Keratinocyte (primary cell): ENCODE measurements around the gene HNRNPUL2. TPM values are rescaled to one million over a fixed set of nuclear protein-coding genes. Genes with fewer than 3 reads are reported as not detected.
A peak's percentile ranks its signal among the peaks of the same experiment; 100 is the strongest.

Source experiments
- DNase-seq: peaks from one replicate; pipeline ENCODE4 v3.0.0-alpha.2; 2011; ENCODE audit warnings: low read depth, missing footprints, low spot score
- FAIRE-seq: peaks from 2 replicates; lab custom pipeline; 2011; peaks lifted over from hg19 to GRCh38; lab: Jason Lieb, UNC
- H2AFZ ChIP-seq: 2 replicates; pipeline ENCODE4 v1.6.0; 2012; ENCODE audit warnings: low read length, control low read depth, inconsistent platforms; ENCODE audit not compliant: control insufficient read depth
- H3K27ac ChIP-seq: 2 replicates; pipeline ENCODE4 v1.5.1; 2011; ENCODE audit warnings: low read length; ENCODE audit not compliant: control insufficient read depth, insufficient read depth
- H3K27me3 ChIP-seq: 3 replicates; pipeline ENCODE4 v1.6.0; 2011; ENCODE audit warnings: low read length; ENCODE audit not compliant: control insufficient read depth, insufficient read depth; ENCODE audit errors: extremely low read depth
- H3K36me3 ChIP-seq, 2 experiments: 2 replicates in 1 of 2; 3 replicates in 1 of 2; pipeline ENCODE4 v1.5.1; 2011; ENCODE audit warnings: low read length in 2 of 2, mild to moderate bottlenecking in 1 of 2; ENCODE audit not compliant: control insufficient read depth in 2 of 2, insufficient read depth in 2 of 2; ENCODE audit errors: extremely low read depth in 1 of 2
- H3K4me1 ChIP-seq: 3 replicates; pipeline ENCODE4 v1.5.1; 2011; ENCODE audit warnings: low read length; ENCODE audit not compliant: control insufficient read depth, insufficient read depth; ENCODE audit errors: extremely low read depth
- H3K4me2 ChIP-seq: 3 replicates; pipeline ENCODE4 v1.6.0; 2011; ENCODE audit warnings: low read depth, low read length; ENCODE audit not compliant: control insufficient read depth, insufficient read depth; ENCODE audit errors: extremely low read depth
- H3K4me3 ChIP-seq, 3 experiments: fragments of 200-600 bp in 1 of 3; sonication (generic) in 1 of 3; 2 replicates in 2 of 3; 3 replicates in 1 of 3; pipeline ENCODE4 v1.5.1; 2011 to 2016; ENCODE audit warnings: low read length in 3 of 3, mild to moderate bottlenecking in 3 of 3, control low read depth in 2 of 3, inconsistent platforms in 1 of 3, low read depth in 1 of 3, mixed read lengths in 1 of 3, mixed run types in 1 of 3, moderate library complexity in 1 of 3; ENCODE audit not compliant: control insufficient read depth in 2 of 3, insufficient read depth in 2 of 3; ENCODE audit errors: extremely low read depth in 1 of 3
- H3K79me2 ChIP-seq: 2 replicates; pipeline ENCODE4 v1.6.0; 2012; ENCODE audit warnings: low read length; ENCODE audit not compliant: control insufficient read depth, insufficient read depth
- H3K9ac ChIP-seq: 3 replicates; pipeline ENCODE4 v1.6.0; 2011; ENCODE audit warnings: low read length; ENCODE audit not compliant: control insufficient read depth, insufficient read depth; ENCODE audit errors: extremely low read depth
- H3K9me1 ChIP-seq: 3 replicates; pipeline ENCODE4 v1.6.0; 2011; ENCODE audit warnings: low read length; ENCODE audit not compliant: control insufficient read depth, insufficient read depth; ENCODE audit errors: extremely low read depth
- H3K9me3 ChIP-seq: 2 replicates; pipeline ENCODE4 v1.5.1; 2012; ENCODE audit warnings: low read depth, low read length; ENCODE audit not compliant: control insufficient read depth
- H4K20me1 ChIP-seq: 3 replicates; pipeline ENCODE4 v1.6.0; 2011; ENCODE audit warnings: low read length; ENCODE audit not compliant: control insufficient read depth, insufficient read depth; ENCODE audit errors: extremely low read depth
- CTCF ChIP-seq, 3 experiments: IDR thresholded peaks in 1 of 3; conservative IDR thresholded peaks in 1 of 3; optimal IDR thresholded peaks in 1 of 3; 2 replicates in 2 of 3; 3 replicates in 1 of 3; pipeline versions ENCODE3 to v1.5.1; 2011; ENCODE audit warnings: low read length in 3 of 3, mild to moderate bottlenecking in 3 of 3, moderate library complexity in 2 of 3, control low read depth in 1 of 3, inconsistent platforms in 1 of 3; ENCODE audit not compliant: insufficient read depth in 2 of 3; ENCODE audit errors: extremely low read depth in 1 of 3
- EZH2 ChIP-seq: IDR thresholded peaks from one replicate; pipeline ENCODE4 v1.6.1; 2012; ENCODE audit warnings: inconsistent platforms, mild to moderate bottlenecking, low read length, moderate library complexity
- dilution Hi-C: fragments of 300-500 bp; cut with MboI; formaldehyde crosslinking; loops from one replicate; pipeline ENCODE4 v1.7.0; 2020; ENCODE audit warnings: low sequenced_read_pairs; ENCODE audit not compliant: extremely low pct_ligation_motif_present
- polyA plus RNA-seq, 5 experiments: library from polyadenylated mRNA; depleted of rRNA in 3 of 5; stranded (reverse) in 3 of 5; stranded (forward) in 1 of 5; unstranded in 1 of 5; fragments of >200 nt; gene quantifications; 1 replicate in 1 of 5; 2 replicates in 3 of 5; 3 replicates in 1 of 5; pipeline versions ENCODE4 v1.2.1 to v1.2.3, GENCODE V29; 2011 to 2012; ENCODE audit warnings: missing spikeins in 2 of 5, low read depth in 1 of 5, low replicate concordance in 1 of 5

The HNRNPUL2 gene
- polyA plus RNA-seq, 1 donor (not counting 4 experiments of a cell fraction or from before 2014, with no cell fraction given) = 29.0 TPM

DNA sequence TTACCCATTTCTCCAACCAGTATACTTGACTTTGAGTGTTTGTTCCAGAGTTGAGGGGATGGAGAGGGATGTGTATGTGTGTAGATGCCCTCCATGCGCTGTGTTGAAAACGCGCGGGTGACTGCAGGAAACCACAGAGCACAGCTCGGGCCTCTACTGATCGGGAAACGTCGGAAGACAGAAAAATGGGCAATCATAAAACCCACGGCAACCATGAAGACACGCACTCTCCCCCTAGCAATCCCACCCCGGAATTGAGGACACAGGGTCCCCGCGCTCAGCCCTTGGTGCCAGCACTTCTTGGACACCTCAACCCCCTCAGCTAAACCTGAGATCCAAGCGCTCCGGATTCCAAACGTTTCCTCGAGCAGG is 56.0 kb downstream of the HNRNPUL2 start:
- FAIRE-seq (no peak), DNase-seq (no peak)
- Histone ChIP-seq H2AFZ (peak overlapping the region; percentile 96), H3K27me3 (no peaks in the 10 kb centered on the region), H3K4me3 (peak overlapping the region; percentile 79 to 93 (median 91)), H3K9ac (peak overlapping the region; percentile 93), H3K4me1 (peaks cover 26% of the 10 kb centered on the region), H4K20me1 (peaks cover 4% of the 10 kb centered on the region), H3K36me3 (peaks cover 15 to 26% of the 10 kb centered on the region in 2 experiments), H3K9me3 (no peaks in the 10 kb centered on the region), H3K4me2 (peak overlapping the region; percentile 81), H3K79me2 (peaks cover 40% of the 10 kb centered on the region), H3K27ac (peak overlapping the region; percentile 88), H3K9me1 (no peaks in the 10 kb centered on the region)
- TF ChIP-seq EZH2 (no peak), CTCF (optimal IDR thresholded peaks at IDR 0.05 in 1 of 3, IDR thresholded peaks at IDR 0.05 in 1 of 3, conservative IDR thresholded peaks at IDR 0.05 in 1 of 3; ENCODE audit: extremely low read depth in 1 of 3, insufficient read depth in 2 of 3, low read length in 3 of 3) (no peak)
- dilution Hi-C loops = no loop called here

GRCh38 chr11:62669420-62670161 is 57.7 kb downstream of the HNRNPUL2 start:
- Histone ChIP-seq H3K4me3 (peak overlapping the region in 1 of 3 experiments; percentile 0), H2AFZ (no peak overlapping the region), H3K4me1 (peaks cover 29% of the 10 kb centered on the region), H3K27me3 (no peaks in the 10 kb centered on the region), H3K9me1 (no peaks in the 10 kb centered on the region), H4K20me1 (peaks cover 4% of the 10 kb centered on the region), H3K9ac (no peak overlapping the region), H3K36me3 (peaks cover 14 to 30% of the 10 kb centered on the region in 2 experiments), H3K9me3 (no peaks in the 10 kb centered on the region), H3K4me2 (peak overlapping the region; percentile 48), H3K79me2 (peaks cover 53% of the 10 kb centered on the region), H3K27ac (no peak overlapping the region)
- TF ChIP-seq CTCF (optimal IDR thresholded peaks at IDR 0.05 in 1 of 3, IDR thresholded peaks at IDR 0.05 in 1 of 3, conservative IDR thresholded peaks at IDR 0.05 in 1 of 3; ENCODE audit: extremely low read depth in 1 of 3, insufficient read depth in 2 of 3, low read length in 3 of 3) (no peak), EZH2 (no peak)
- FAIRE-seq (no peak), DNase-seq (no peak)
- dilution Hi-C loops = no loop called here
